ENCODE measurements around the gene STPG2.

DNA sequence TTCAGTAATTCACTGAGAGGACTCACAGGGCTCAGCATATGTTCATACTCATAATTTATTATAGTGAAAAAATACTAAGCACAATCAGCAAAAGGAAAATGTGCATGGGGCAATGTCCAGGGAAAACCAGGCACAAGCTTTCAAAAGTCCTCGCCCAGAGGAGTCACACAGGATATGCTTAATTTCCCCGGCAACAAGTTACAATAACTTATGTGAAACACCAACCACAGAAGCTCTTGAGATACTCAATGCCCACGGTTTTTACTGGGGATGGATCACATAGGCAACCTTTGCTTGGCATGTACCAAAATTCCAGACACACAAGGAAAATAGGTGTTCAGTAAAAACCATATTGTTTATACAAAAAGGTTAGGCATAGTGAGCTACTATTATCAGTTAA is 38.5 kb upstream of the STPG2 start:
- TF ChIP-seq, protein P1, sequence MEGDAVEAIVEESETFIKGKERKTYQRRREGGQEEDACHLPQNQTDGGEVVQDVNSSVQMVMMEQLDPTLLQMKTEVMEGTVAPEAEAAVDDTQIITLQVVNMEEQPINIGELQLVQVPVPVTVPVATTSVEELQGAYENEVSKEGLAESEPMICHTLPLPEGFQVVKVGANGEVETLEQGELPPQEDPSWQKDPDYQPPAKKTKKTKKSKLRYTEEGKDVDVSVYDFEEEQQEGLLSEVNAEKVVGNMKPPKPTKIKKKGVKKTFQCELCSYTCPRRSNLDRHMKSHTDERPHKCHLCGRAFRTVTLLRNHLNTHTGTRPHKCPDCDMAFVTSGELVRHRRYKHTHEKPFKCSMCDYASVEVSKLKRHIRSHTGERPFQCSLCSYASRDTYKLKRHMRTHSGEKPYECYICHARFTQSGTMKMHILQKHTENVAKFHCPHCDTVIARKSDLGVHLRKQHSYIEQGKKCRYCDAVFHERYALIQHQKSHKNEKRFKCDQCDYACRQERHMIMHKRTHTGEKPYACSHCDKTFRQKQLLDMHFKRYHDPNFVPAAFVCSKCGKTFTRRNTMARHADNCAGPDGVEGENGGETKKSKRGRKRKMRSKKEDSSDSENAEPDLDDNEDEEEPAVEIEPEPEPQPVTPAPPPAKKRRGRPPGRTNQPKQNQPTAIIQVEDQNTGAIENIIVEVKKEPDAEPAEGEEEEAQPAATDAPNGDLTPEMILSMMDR (IDR thresholded peaks at IDR 0.05; ENCODE audit: insufficient read depth, low read depth, low read length), result no peak
- no peak for TF ChIP-seq EZH2 (IDR thresholded peaks at IDR 0.05; ENCODE audit: insufficient read depth, low read length)

All from astrocyte (in vitro differentiated cells and primary cell).